Lung (tissue), 12 donors: Measurements from ENCODE around the gene ARHGAP22. TPM values are rescaled to one million over a fixed set of nuclear protein-coding genes. Genes with fewer than 3 reads are reported as not detected.

ENCODE experiments used
- ATAC-seq: fragments of 200-7000 bp; cut with Tn5 transposase; one replicate; pipeline ENCODE4 v1.9.1; 2020; ENCODE audit warnings: moderate number of reproducible peaks; ENCODE audit not compliant: insufficient read depth, low FRiP score
- DNase-seq, 3 donors: peaks; one replicate each; pipeline ENCODE4 v3.0.0-alpha.2; 2013 to 2017
- H3K27ac ChIP-seq, 2 donors: one replicate each; pipeline ENCODE4 v1.5.1; 2013; ENCODE audit warnings: mild to moderate bottlenecking in 2 of 2, moderate library complexity in 2 of 2, control low read depth in 1 of 2, inconsistent platforms in 1 of 2, low read depth in 1 of 2, low read length in 1 of 2
- H3K27me3 ChIP-seq, 3 donors: one replicate each; pipeline ENCODE4 v1.5.1; 2013; ENCODE audit warnings: low read length in 2 of 3; ENCODE audit not compliant: control insufficient read depth in 3 of 3, insufficient read depth in 3 of 3
- H3K36me3 ChIP-seq, 4 donors: one replicate each; pipeline ENCODE4 v1.5.1; 2013; ENCODE audit warnings: low read length in 4 of 4, mild to moderate bottlenecking in 1 of 4, moderate library complexity in 1 of 4; ENCODE audit not compliant: control insufficient read depth in 4 of 4, insufficient read depth in 4 of 4
- H3K4me1 ChIP-seq, 5 donors: one replicate each; pipeline ENCODE4 v1.5.1; 2013; ENCODE audit warnings: low read length in 5 of 5, mild to moderate bottlenecking in 2 of 5, moderate library complexity in 1 of 5; ENCODE audit not compliant: control insufficient read depth in 5 of 5, insufficient read depth in 5 of 5
- H3K4me3 ChIP-seq: one replicate; pipeline ENCODE4 v1.5.1; 2013; ENCODE audit warnings: mild to moderate bottlenecking, control low read depth, moderate library complexity
- H3K9ac ChIP-seq, 2 donors: one replicate each; pipeline ENCODE4 v1.5.1; 2013; ENCODE audit warnings: low read length in 2 of 2, control low read depth in 1 of 2; ENCODE audit not compliant: insufficient read depth in 1 of 2
- H3K9me3 ChIP-seq, 4 donors: one replicate each; pipeline ENCODE4 v1.5.1; 2013; ENCODE audit warnings: low read length in 3 of 4, mild to moderate bottlenecking in 1 of 4, moderate library complexity in 1 of 4; ENCODE audit not compliant: control insufficient read depth in 4 of 4, insufficient read depth in 3 of 4
- WGBS, 2 donors: extraction: QIAGEN DNeasy Blood & Tissue Kit; methylation state at CpG; one replicate each; pipeline ENCODE4 v1.1.7; 2013; 5-methylcytosine and 5-hydroxymethylcytosine counted together
- polyA plus RNA-seq, 2 donors: library from polyadenylated mRNA; stranded (reverse); fragments of 200-250 nt; gene quantifications; one replicate each; pipeline ENCODE4 v1.2.1, GENCODE V29; 2013
- total RNA-seq, 2 donors: library from RNA; depleted of rRNA in 1 of 2; stranded (reverse); fragments of >200 nt in 1 of 2; gene quantifications; one replicate each; pipeline ENCODE4 v1.2.1, GENCODE V29; 2014 to 2021
- TF ChIP-seq, protein P1 (sequence below): IDR thresholded peaks from 2 replicates; pipeline ENCODE4 v1.5.1; 2012; ENCODE audit warnings: mild to moderate bottlenecking; ENCODE audit errors: control extremely low read depth, extremely low read depth
- donor health status: control.
- donor health status: control.
- donor health status: Bipolar disorder and iron deficiency.
- donor health status: healthy.
- donor health status: DM: yes; HTN: yes; CAD: no.

ARHGAP22 gene
- total and polyA plus RNA-seq, 4 donors: 3.2 to 6.9 (median 4.1) TPM

DNA sequence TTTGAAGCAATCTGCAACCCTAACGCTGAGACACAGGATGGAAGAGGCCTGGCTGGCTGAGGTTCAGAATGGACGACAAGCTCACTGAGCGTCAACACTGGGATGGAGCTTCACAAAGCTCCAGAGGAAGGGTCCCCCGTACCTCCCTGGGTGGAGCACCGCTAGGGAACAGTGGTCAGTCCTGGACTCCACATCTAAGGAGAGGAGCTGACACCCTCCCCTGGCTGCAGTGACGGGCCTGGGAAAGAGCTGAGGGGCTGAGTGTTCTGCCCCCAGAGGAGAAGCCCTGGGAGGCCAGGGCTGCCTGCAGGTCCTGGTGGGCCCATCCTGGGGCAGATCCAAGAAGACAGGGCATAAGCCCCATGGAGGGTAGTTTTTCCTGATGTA, 146.2 kb downstream of the ARHGAP22 start:
- WGBS, 2 donors: 78 to 79% methylated on average over 6 of the region's 6 CpGs

DNA sequence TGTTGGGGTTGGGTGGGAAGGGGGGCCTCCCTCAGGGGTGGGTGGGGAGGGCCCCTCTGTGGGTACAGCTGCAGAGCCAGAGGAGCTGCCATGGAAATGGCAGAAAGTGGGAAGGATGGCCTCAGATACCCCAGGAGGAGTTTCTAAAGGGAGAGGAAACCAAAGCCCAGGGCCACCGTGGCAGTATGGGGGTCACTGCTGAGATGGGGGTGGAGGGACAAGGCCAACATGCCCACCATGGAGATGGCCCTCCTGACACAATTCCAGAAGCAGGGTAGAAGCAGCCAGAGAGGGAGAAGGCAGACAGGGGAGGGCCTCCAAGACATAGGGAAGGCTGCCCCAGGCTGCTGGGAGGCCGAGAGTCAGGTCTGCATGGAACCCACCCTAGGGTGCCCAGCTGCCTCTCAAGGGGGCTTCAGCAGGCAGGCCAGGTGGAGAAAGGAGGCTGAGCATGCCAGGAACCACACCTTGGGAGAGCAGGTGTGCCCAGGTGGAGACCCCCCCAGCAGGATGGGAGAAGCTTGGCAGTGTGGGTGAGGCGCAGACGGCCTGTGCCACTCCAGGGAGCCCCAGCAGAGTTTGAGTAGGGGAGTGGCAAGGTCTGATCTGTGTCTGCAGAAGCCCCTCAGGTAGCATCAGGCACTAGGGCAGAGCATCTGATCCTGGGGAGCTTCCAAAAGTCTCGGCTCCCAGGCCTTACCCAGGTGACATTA, 146.8 kb downstream of the ARHGAP22 start:
- Histone ChIP-seq H3K9me3 (no peaks in the 10 kb centered on the region), H3K4me1 (peaks cover 0 to 35% (median 7%) of the 10 kb centered on the region in 5 donors), H3K27me3 (no peaks in the 10 kb centered on the region), H3K27ac (no peak overlapping the region), H3K4me3 (no peak overlapping the region), H3K9ac (no peak overlapping the region), H3K36me3 (no peaks in the 10 kb centered on the region)
- WGBS, 2 donors: 68 to 73% methylated on average over 5 of the region's 5 CpGs
- no peak for ATAC-seq
- TF ChIP-seq, protein P1, sequence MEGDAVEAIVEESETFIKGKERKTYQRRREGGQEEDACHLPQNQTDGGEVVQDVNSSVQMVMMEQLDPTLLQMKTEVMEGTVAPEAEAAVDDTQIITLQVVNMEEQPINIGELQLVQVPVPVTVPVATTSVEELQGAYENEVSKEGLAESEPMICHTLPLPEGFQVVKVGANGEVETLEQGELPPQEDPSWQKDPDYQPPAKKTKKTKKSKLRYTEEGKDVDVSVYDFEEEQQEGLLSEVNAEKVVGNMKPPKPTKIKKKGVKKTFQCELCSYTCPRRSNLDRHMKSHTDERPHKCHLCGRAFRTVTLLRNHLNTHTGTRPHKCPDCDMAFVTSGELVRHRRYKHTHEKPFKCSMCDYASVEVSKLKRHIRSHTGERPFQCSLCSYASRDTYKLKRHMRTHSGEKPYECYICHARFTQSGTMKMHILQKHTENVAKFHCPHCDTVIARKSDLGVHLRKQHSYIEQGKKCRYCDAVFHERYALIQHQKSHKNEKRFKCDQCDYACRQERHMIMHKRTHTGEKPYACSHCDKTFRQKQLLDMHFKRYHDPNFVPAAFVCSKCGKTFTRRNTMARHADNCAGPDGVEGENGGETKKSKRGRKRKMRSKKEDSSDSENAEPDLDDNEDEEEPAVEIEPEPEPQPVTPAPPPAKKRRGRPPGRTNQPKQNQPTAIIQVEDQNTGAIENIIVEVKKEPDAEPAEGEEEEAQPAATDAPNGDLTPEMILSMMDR: no peak
- DNase-seq: no peak

More for the DNA sequence above, 146.2 kb downstream of the ARHGAP22 start:
- DNase-seq (no peak), ATAC-seq (no peak)
- TF ChIP-seq, protein P1: no peak
- H3K27me3 ChIP-seq: no peaks in the 10 kb centered on the region
- H3K9me3 ChIP-seq: no peaks in the 10 kb centered on the region
- no peak overlapping the region for H3K9ac ChIP-seq
- no peak overlapping the region for H3K4me3 ChIP-seq
- no peaks in the 10 kb centered on the region for H3K36me3 ChIP-seq
- no peak overlapping the region for H3K27ac ChIP-seq
- H3K4me1 ChIP-seq: peaks cover 0 to 36% (median 7%) of the 10 kb centered on the region in 5 donors

DNA sequence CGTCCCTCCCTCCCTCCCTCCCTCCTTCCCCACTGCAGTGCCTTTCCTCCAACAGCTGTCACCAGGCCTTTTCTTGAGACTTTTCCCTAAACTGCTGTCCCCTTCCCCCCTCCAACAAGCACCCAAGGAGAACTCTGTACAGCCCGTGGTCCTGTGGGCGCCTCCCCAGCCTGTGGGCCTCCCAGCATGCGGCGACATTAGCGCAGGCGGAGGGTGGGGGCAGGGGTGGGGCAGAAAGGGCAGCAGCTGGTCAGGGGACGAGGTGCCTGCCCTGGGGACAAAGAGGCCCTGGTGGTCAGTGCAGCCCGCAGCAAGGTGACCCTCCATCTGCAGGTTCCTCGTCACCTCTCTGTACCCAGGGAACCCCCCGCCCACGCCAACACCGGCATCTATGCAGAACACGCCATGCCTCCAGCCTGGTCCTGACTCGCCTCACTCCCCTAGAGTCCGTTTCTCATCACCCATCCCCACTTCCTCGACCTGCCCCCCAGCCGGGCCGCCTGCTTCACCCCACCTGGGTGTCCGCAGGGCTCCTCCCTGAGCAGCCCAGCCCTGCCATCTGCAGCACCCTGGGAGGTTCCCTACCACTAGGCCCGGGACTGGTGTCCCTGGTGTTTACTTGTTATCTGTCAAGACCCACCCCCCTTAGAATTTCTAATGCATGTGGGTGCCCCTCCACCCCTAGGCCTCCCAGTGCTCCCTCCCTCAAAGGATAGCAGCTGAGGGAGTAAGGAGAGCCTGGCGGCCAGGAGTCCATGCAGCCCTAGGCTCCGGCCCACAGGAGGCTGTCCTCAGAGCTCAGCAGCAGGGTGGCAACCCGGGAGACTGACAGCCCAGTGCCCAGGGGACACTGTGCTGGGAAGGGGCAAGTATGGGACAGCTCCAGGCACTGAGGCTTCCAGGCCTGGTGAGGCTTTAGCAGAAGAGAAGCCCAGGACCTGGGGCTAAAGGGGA, 147.8 kb downstream of the ARHGAP22 start:
- Histone ChIP-seq H3K9ac (no peak overlapping the region), H3K4me1 (peaks cover 0 to 35% (median 7%) of the 10 kb centered on the region in 5 donors), H3K9me3 (no peaks in the 10 kb centered on the region), H3K27me3 (no peaks in the 10 kb centered on the region), H3K4me3 (no peak overlapping the region), H3K27ac (no peak overlapping the region), H3K36me3 (no peaks in the 10 kb centered on the region)
- TF ChIP-seq, protein P1: no peak
- WGBS, 2 donors: 55 to 62% methylated on average over 23 to 24 of the region's 24 CpGs
- ATAC-seq (no peak), DNase-seq (no peak)
